ENCODE data around the gene NAXD.
A peak's percentile ranks its signal among the peaks of the same experiment; 100 is the strongest.

NAXD gene

DNA sequence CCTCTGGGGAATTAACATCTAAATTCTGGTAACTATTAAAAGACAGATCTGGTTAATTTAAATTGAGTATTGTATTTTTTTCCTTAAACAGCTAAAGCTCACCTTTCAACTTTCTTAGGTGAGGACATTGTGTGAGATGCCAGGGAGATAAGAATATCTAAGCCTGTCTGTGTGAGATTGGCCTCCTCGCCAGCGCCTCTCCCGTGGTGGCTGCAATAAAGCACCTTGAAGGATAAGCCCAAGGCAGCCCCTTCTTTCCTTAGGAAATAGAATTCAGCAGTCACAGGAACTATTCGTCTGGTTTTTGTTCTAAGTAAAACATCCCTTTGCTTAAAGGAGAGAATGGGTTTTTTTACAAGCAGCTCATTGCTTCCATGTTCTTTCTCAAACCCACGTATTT, 24.6 kb downstream of the NAXD start (continued):
- TF ChIP-seq, protein P1, sequence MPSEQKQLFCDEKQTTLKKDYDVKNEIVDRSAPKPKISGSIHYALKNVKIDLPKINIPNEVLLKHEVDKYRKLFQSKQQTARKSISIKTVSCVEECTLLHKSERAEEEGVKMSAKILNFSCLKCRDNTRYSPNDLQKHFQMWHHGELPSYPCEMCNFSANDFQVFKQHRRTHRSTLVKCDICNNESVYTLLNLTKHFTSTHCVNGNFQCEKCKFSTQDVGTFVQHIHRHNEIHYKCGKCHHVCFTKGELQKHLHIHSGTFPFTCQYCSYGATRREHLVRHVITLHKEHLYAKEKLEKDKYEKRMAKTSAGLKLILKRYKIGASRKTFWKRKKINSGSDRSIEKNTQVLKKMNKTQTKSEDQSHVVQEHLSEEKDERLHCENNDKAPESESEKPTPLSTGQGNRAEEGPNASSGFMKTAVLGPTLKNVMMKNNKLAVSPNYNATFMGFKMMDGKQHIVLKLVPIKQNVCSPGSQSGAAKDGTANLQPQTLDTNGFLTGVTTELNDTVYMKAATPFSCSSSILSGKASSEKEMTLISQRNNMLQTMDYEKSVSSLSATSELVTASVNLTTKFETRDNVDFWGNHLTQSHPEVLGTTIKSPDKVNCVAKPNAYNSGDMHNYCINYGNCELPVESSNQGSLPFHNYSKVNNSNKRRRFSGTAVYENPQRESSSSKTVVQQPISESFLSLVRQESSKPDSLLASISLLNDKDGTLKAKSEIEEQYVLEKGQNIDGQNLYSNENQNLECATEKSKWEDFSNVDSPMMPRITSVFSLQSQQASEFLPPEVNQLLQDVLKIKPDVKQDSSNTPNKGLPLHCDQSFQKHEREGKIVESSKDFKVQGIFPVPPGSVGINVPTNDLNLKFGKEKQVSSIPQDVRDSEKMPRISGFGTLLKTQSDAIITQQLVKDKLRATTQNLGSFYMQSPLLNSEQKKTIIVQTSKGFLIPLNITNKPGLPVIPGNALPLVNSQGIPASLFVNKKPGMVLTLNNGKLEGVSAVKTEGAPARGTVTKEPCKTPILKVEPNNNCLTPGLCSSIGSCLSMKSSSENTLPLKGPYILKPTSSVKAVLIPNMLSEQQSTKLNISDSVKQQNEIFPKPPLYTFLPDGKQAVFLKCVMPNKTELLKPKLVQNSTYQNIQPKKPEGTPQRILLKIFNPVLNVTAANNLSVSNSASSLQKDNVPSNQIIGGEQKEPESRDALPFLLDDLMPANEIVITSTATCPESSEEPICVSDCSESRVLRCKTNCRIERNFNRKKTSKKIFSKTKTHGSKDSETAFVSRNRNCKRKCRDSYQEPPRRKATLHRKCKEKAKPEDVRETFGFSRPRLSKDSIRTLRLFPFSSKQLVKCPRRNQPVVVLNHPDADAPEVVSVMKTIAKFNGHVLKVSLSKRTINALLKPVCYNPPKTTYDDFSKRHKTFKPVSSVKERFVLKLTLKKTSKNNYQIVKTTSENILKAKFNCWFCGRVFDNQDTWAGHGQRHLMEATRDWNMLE (tag by site-specific recombination; conservative IDR thresholded peaks at IDR 0.05; ENCODE audit: low read depth), result no peak
- TF ChIP-seq ZNF548 (tag by site-specific recombination; IDR thresholded peaks at IDR 0.05) (no peak), ZNF324 (tag by site-specific recombination; IDR thresholded peaks at IDR 0.05) (no peak), ZNF792 (tag by site-specific recombination; IDR thresholded peaks at IDR 0.05) (no peak)

DNA sequence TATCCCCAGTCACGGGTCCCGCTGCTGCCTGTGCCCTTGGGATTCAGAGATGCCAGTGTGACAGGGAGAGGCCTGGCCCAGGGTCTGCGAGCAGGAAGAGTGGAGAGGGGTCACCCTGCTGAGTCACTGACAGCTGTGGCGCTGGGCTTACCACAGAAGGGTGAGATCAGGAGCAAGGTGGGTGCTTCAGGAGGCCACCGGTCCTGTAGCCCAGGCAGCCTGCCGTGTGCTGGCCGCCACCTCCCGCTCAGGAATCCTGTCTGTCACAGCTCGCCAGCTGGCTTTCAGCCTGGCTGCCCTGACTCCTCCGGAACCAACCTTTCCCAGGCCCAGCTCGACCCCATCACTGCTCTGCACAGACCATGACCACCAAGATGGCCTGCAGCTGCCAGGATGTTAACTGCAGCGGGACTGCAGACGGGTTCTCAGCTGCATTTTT, 25.3 kb downstream of the NAXD start:
- H3K36me3 ChIP-seq (ENCODE audit: control insufficient read depth in 2 of 2, insufficient read depth in 1 of 2, low read length in 2 of 2), result peaks cover 0 to 97% of the 10 kb centered on the region in 2 experiments; a peak in 2 of 3 replicates
- no peaks in the 10 kb centered on the region for H3K4me1 ChIP-seq (ENCODE audit: control insufficient read depth, insufficient read depth, low read length)
- TF ChIP-seq OVOL3 (tag by site-specific recombination; IDR thresholded peaks at IDR 0.05) (no peak), ZNF600 (tag by site-specific recombination; IDR thresholded peaks at IDR 0.05) (peak; percentile 67; the same call in 1 of the 2 replicates)
- no peak overlapping the region for H3K27ac ChIP-seq (ENCODE audit: extremely low read depth, low read depth, low read length)
- ChIA-PET CTCF (no interaction called here), POLR2A (no interaction called here)
- no peaks in the 10 kb centered on the region for H3K9me3 ChIP-seq (ENCODE audit: control insufficient read depth, insufficient read depth, low read depth, low read length)
- H3K4me3 ChIP-seq (ENCODE audit: low read depth, low read length), result no peak overlapping the region

DNA sequence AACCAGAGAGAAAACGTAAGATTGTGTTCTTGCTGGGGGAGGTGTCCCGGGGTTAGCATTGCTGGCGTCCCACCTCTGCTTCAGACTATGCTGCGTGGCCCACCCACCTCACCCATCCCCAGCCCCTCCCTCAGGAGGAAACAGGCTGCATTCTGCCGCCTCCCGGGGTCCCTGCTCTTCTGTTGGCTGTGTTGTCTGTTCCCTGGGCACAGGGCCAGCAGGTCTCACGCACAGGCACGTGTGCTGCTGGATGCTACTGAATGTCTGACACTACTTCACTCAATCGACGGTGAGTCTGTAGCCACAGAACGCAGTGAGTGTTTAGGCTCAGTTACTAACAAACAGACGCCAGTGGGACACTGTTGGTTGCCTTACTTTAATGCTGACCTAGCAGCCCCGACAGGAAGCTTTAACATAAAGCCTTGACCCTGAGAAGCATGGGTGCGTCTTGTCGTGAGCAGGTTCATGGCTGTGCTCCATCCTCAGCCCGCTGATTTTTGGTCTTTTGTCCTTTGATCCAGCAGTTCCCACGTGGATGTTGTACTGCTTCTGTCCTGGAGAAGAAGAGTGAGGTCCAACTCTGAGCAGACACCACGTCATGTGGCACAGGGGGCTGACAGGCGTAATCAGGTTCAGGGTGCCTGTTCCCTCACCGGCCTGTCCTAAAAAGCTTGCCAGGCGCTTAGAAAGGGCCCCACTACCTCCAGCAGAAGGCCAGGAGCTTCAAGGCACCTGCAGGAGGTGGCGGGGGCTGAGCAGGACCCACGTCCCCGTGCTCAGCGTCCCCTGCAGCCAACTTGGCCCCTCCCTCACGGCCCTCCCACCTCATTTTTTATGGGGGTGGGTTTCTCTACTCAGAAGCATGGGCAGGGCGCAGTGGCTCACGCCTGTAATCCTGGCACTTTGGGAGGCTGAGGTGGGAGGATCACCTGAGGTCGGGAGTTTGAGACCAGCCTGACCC, 26.0 kb downstream of the NAXD start:
- ChIA-PET POLR2A (no interaction called here), CTCF (interaction anchor here (0.6 kb wide), 1 partner anchor 258 kb away, joined by 4 read pairs; no protein-coding TSS in a partner anchor)
- peaks cover 0 to 93% of the 10 kb centered on the region in 2 experiments; a peak in 2 of 3 replicates for H3K36me3 ChIP-seq (ENCODE audit: control insufficient read depth in 2 of 2, insufficient read depth in 1 of 2, low read length in 2 of 2)
- no peak overlapping the region for H3K27ac ChIP-seq (ENCODE audit: extremely low read depth, low read depth, low read length)
- no peaks in the 10 kb centered on the region for H3K4me1 ChIP-seq (ENCODE audit: control insufficient read depth, insufficient read depth, low read length)
- no peak overlapping the region for H3K4me3 ChIP-seq (ENCODE audit: low read depth, low read length)
- no peaks in the 10 kb centered on the region for H3K9me3 ChIP-seq (ENCODE audit: control insufficient read depth, insufficient read depth, low read depth, low read length)
- TF ChIP-seq OSR2 (tag by site-specific recombination; IDR thresholded peaks at IDR 0.05) (peak; percentile 75), ZNF561 (tag by site-specific recombination; IDR thresholded peaks at IDR 0.05; ENCODE audit: borderline replicate concordance) (no peak)
- TF ChIP-seq, protein P2, sequence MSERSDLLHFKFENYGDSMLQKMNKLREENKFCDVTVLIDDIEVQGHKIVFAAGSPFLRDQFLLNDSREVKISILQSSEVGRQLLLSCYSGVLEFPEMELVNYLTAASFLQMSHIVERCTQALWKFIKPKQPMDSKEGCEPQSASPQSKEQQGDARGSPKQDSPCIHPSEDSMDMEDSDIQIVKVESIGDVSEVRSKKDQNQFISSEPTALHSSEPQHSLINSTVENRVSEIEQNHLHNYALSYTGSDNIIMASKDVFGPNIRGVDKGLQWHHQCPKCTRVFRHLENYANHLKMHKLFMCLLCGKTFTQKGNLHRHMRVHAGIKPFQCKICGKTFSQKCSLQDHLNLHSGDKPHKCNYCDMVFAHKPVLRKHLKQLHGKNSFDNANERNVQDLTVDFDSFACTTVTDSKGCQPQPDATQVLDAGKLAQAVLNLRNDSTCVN (tag by site-specific recombination; optimal IDR thresholded peaks at IDR 0.05), result peak; percentile 11

DNA sequence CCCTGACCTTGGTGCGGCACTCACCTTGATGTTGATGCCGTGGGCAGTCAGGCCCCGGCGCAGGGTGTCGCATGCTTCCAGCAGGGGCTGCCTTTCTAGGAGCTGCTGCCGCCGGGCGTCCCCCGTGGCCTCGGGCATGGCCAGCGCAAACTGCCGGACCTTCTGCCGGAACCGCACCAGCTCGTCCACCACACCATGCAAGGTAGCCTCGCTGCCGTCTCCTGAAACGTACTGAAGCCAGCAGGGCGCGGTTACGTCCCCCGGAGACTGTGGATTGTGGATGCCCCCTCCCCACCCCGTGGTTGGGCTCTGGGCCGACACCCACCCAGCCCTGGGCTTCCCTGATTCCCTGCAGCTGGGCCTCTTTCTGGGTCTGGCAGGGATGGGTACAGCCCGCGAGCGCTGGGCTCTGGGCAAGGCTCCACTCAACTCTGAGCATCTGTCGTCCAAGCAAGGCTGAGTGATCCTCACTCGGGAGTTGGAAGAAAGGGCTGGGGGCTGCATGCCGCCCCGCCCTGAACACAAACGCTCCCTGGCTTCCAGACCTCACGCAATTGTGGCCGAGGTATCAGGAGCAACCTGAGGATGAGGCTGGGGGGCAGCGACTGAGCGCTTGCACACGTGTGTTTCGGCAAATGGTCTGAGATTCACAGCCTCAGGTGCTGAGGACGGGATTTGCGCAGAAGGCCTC, 27.1 kb downstream of the NAXD start:
- H3K4me3 ChIP-seq (ENCODE audit: low read depth, low read length), result no peak overlapping the region
- CTCF ChIA-PET, result no interaction called here
- H3K9me3 ChIP-seq (ENCODE audit: control insufficient read depth, insufficient read depth, low read depth, low read length), result no peaks in the 10 kb centered on the region
- H3K36me3 ChIP-seq (ENCODE audit: control insufficient read depth in 2 of 2, insufficient read depth in 1 of 2, low read length in 2 of 2), result peaks cover 0 to 82% of the 10 kb centered on the region in 2 experiments; a peak in 2 of 3 replicates
- POLR2A ChIA-PET, result no interaction called here
- H3K4me1 ChIP-seq (ENCODE audit: control insufficient read depth, insufficient read depth, low read length), result no peaks in the 10 kb centered on the region
- no peak overlapping the region for H3K27ac ChIP-seq (ENCODE audit: extremely low read depth, low read depth, low read length)
- no peak for TF ChIP-seq ZNF174 (tag by site-specific recombination; IDR thresholded peaks at IDR 0.05)
- TF ChIP-seq ZNF121 (tag by site-specific recombination; IDR thresholded peaks at IDR 0.05), result no peak
- no peak for TF ChIP-seq EGR2 (tag by site-specific recombination; IDR thresholded peaks at IDR 0.05; ENCODE audit: low read depth)
- TF ChIP-seq, protein P3, sequence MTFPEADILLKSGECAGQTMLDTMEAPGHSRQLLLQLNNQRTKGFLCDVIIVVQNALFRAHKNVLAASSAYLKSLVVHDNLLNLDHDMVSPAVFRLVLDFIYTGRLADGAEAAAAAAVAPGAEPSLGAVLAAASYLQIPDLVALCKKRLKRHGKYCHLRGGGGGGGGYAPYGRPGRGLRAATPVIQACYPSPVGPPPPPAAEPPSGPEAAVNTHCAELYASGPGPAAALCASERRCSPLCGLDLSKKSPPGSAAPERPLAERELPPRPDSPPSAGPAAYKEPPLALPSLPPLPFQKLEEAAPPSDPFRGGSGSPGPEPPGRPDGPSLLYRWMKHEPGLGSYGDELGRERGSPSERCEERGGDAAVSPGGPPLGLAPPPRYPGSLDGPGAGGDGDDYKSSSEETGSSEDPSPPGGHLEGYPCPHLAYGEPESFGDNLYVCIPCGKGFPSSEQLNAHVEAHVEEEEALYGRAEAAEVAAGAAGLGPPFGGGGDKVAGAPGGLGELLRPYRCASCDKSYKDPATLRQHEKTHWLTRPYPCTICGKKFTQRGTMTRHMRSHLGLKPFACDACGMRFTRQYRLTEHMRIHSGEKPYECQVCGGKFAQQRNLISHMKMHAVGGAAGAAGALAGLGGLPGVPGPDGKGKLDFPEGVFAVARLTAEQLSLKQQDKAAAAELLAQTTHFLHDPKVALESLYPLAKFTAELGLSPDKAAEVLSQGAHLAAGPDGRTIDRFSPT (tag by site-specific recombination; IDR thresholded peaks at IDR 0.05), result no peak
- TF ChIP-seq MYNN (tag by site-specific recombination; IDR thresholded peaks at IDR 0.05; ENCODE audit: borderline replicate concordance), result no peak
- TF ChIP-seq, protein P4, sequence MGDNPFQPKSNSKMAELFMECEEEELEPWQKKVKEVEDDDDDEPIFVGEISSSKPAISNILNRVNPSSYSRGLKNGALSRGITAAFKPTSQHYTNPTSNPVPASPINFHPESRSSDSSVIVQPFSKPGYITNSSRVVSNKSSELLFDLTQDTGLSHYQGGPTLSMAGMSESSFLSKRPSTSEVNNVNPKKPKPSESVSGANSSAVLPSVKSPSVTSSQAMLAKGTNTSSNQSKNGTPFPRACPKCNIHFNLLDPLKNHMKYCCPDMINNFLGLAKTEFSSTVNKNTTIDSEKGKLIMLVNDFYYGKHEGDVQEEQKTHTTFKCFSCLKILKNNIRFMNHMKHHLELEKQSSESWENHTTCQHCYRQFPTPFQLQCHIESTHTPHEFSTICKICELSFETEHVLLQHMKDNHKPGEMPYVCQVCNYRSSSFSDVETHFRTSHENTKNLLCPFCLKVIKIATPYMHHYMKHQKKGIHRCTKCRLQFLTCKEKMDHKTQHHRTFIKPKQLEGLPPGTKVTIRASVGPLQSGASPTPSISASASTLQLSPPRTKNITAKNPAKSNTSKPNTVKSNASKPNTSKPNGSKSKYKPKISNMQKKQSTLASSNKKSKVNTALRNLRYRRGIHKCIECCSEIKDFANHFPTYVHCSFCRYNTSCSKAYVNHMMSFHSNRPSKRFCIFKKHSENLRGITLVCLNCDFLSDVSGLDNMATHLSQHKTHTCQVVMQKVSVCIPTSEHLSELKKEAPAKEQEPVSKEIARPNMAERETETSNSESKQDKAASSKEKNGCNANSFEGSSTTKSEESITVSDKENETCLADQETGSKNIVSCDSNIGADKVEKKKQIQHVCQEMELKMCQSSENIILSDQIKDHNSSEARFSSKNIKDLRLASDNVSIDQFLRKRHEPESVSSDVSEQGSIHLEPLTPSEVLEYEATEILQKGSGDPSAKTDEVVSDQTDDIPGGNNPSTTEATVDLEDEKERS (tag by site-specific recombination; IDR thresholded peaks at IDR 0.05), result no peak
- TF ChIP-seq ZNF561 (tag by site-specific recombination; IDR thresholded peaks at IDR 0.05; ENCODE audit: borderline replicate concordance), result no peak
